Measurements from ENCODE around the gene TSSK6. TPM values are rescaled to one million over a fixed set of nuclear protein-coding genes. Genes with fewer than 3 reads are reported as not detected.
"Not testable (repeated sequence)": the region's sequence is repeated elsewhere in the genome, so short reads cannot be mapped to it uniquely, and the experiment has no call there.

TSSK6 gene
- total RNA-seq, 3 donors from 2014 or later: 0.96 to 2.9 (median 2.3) TPM

GRCh38 chr19:19480688-19481087, 34.7 kb downstream of the TSSK6 start:
- no peaks in the 10 kb centered on the region for H3K9me3 ChIP-seq
- no peak for DNase-seq (ENCODE audit: low spot score in 2 of 2)
- no peaks in the 10 kb centered on the region for H3K27me3 ChIP-seq
- intact Hi-C loops (cut with DNase I; ENCODE audit: low total_unique reads): no loop called here
- no peaks in the 10 kb centered on the region for H3K4me1 ChIP-seq
- TF ChIP-seq POLR2A (IDR thresholded peaks at IDR 0.05) (no peak), POLR2AphosphoS5 (IDR thresholded peaks at IDR 0.05) (no peak), CTCF (IDR thresholded peaks at IDR 0.05) (no peak)
- no peaks in the 10 kb centered on the region for H3K36me3 ChIP-seq
- no peak overlapping the region for H3K4me3 ChIP-seq
- H3K27ac ChIP-seq: no peak overlapping the region

GRCh38 chr19:19477705-19478383, 37.5 kb downstream of the TSSK6 start:
- DNase-seq (ENCODE audit: low spot score in 2 of 2): no peak
- no peak overlapping the region for H3K4me3 ChIP-seq
- intact Hi-C loops (cut with DNase I; ENCODE audit: low total_unique reads): no loop called here
- no peaks in the 10 kb centered on the region for H3K27me3 ChIP-seq
- TF ChIP-seq POLR2A (IDR thresholded peaks at IDR 0.05) (no peak), CTCF (IDR thresholded peaks at IDR 0.05) (no peak), POLR2AphosphoS5 (IDR thresholded peaks at IDR 0.05) (no peak)
- no peaks in the 10 kb centered on the region for H3K9me3 ChIP-seq
- H3K4me1 ChIP-seq: no peaks in the 10 kb centered on the region
- H3K27ac ChIP-seq: no peak overlapping the region
- no peaks in the 10 kb centered on the region for H3K36me3 ChIP-seq

- Histone ChIP-seq H3K36me3 (no peaks in the 10 kb centered on the region), H3K27ac (no peak overlapping the region), H3K9me3 (no peaks in the 10 kb centered on the region), H3K27me3 (no peaks in the 10 kb centered on the region), H3K4me1 (no peaks in the 10 kb centered on the region), H3K4me3 (no peak overlapping the region)
- TF ChIP-seq POLR2A (IDR thresholded peaks at IDR 0.05) (no peak), POLR2AphosphoS5 (IDR thresholded peaks at IDR 0.05) (no peak), CTCF (IDR thresholded peaks at IDR 0.05) (peak in 1 of 3 donors; percentile 14)
- no peak for DNase-seq (ENCODE audit: low spot score in 2 of 2)
- intact Hi-C loops (cut with DNase I; ENCODE audit: low total_unique reads): no loop called here
These were observed 39.2 kb downstream of the TSSK6 start for GRCh38 chr19:19475849-19476828.

- Histone ChIP-seq H3K27ac (no peak overlapping the region), H3K36me3 (no peaks in the 10 kb centered on the region), H3K4me1 (no peaks in the 10 kb centered on the region), H3K27me3 (no peaks in the 10 kb centered on the region), H3K9me3 (no peaks in the 10 kb centered on the region), H3K4me3 (no peak overlapping the region)
- TF ChIP-seq POLR2A (IDR thresholded peaks at IDR 0.05): no peak
- no peak for TF ChIP-seq CTCF (IDR thresholded peaks at IDR 0.05)
- no peak for TF ChIP-seq POLR2AphosphoS5 (IDR thresholded peaks at IDR 0.05)
- intact Hi-C loops (cut with DNase I; ENCODE audit: low total_unique reads): no loop called here
- no peak for DNase-seq (ENCODE audit: low spot score in 2 of 2)
These were observed 40.2 kb downstream of the TSSK6 start for GRCh38 chr19:19475015-19475765.

GRCh38 chr19:19472106-19472505, 43.2 kb downstream of the TSSK6 start:
- H3K27ac ChIP-seq; H3K27me3 ChIP-seq; intact Hi-C loops (cut with DNase I; ENCODE audit: low total_unique reads); H3K4me1 ChIP-seq; DNase-seq (ENCODE audit: low spot score in 2 of 2); H3K36me3 ChIP-seq; H3K4me3 ChIP-seq: not testable (repeated sequence)
- H3K9me3 ChIP-seq: peaks cover 16% of the 10 kb centered on the region in 2 donors
